NCI-H1417 (cell line): ENCODE measurements around the gene S1PR1.

Experiments
- DNase-seq, 3 experiments: peaks; one replicate each; lab custom pipeline; 2025; lab: John Stamatoyannopoulos, UW

The S1PR1 gene

DNA sequence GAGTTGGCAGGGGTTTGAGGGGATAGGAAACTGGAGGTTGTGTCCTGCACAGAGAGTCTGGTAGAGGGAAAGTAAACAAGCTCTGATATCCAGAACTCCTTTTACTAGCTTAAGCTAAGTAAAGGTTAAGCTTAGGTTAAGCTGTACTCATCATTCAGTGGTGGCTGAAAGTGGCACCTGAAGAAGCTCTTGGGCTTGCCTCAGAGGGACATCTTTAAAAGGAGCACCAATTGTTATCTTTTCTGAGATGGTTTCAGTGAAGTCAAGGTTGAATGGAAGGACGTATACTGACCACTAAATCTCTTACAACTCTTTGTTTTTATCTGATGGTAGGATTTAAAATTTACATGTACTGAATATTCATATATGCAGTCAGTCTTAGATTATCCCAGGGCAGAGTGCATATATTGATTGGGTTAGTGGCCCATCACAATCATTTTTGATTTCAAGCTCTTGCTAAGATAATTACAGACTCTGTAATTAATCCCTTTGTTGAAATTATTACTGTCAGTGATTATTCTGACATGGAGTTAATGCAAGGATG lies 43.3 kb downstream of the S1PR1 start:
- peak in 1 of 3 experiments; percentile 11 for DNase-seq

GRCh38 chr1:101280942-101281654 lies 44.3 kb downstream of the S1PR1 start:
- DNase-seq, result no peak

DNA sequence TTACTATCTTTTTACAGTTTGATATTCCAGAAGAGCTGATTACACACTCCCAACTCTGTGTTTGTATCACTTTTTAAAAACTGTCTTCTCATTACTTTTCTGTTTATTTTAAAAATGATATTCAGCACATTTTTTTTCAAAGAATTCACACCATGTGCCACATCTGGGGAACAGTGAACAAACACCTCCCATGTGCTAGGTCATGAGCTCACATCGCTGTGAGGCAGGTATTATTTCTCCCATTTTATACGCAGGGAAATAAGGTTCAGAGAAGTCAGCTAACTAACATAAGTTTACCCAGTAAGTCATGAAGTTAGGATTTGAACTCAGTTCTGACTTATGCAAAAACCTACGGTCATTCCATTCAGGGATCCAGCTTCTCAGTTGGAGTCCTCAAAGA lies 44.9 kb downstream of the S1PR1 start:
- no peak for DNase-seq

DNA sequence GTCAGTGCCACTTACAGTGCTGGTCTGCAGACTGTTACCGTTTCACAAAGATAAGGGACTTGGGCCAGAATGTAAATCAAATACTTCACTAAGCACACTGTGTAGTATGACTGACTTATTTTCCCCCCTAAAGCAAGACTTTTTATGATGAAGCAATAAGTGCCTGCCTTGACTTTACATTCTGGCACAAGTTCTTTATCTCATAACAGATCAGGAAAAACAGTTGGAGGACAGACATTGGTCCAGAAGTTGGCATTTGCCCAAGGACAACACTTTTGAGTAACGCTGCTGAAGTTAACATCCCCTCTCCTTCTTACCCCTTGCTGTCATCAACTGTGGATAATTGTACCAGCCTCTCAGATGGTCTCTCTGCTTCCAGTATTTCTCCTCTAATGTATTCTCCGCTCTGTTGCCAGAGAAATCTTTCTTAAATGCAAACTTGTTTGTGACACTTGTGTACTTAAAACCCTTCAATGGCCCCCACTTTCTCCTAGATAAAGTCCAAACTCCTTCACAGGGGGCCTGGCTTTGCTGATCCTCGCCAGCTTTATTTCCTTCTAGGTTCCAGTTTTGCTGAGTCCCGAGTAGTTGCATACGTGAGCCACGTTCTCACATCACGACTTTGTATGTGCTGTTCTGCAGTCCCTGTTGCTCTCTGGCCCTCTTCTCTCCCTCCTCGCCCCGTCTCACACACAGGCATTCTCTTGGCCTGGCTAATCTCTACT lies 45.7 kb downstream of the S1PR1 start:
- no peak for DNase-seq

DNA sequence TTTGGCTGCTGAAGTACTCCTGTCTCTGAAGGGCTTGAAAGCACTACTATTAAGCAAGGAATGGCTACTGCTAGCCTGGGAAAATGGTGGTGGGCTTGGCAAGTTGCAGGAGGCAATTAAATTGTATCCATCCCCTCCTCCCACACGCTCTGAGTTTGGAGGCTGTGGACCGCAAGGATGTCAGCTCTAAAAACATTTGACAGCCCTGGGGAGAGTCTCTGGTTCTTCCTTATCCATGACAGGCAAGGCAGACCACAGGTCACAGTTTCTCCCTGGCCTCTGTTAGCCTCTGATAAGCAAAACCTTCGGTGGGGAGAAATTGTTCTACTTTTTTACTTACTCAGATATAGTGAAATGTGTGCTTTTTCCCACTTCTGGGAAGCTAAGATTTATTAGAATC lies 46.6 kb downstream of the S1PR1 start:
- no peak for DNase-seq

DNA sequence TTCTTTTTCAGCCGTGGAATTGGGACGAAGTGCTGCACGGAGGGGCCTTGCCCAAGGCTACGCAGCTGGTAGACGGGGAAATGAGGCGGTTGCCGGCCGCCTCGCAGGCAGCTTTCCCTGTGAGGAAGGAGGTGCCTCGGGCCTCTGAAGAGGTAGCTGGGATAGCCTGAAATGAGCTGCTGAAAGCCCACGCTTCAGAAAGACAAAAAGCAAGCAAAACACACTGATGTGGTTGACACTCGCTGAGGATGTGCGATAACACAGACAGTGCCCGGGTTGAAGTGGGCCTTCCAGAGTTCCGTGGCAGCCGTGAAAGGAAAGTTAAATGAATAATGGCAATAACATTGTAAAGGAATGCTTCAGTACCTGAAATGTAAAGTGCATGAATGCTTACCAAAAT lies 47.2 kb downstream of the S1PR1 start:
- DNase-seq, result no peak

DNA sequence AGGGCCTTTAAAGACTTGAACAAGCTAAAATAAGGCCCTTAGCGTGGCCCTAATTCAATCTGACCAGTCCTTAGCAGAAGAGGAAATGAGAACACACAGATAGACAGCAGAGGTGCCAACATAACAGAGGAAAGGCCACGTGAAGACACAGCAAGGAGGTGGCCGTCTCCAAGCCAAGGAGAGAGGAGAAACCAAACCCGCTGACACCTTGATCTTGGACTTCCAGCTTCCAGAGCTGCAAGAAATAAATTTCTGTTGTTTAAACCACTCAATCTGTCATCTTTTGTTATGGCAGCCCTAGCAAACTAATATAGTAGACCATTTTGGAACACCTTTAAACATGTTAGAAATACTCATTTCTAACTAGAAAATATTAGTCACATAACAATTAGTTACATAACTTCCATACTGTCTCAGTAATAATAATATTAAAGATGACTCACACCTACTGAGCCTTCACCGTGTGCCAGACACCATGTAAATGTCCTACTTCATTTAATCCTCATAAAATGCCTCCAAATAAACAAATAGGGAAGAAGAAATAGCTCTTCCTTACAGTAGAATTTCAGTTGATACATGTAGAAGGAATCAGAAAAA lies 47.9 kb downstream of the S1PR1 start:
- no peak for DNase-seq

- no peak for DNase-seq
Measured at GRCh38 chr1:101285922-101286570, 49.2 kb downstream of the S1PR1 start.

DNA sequence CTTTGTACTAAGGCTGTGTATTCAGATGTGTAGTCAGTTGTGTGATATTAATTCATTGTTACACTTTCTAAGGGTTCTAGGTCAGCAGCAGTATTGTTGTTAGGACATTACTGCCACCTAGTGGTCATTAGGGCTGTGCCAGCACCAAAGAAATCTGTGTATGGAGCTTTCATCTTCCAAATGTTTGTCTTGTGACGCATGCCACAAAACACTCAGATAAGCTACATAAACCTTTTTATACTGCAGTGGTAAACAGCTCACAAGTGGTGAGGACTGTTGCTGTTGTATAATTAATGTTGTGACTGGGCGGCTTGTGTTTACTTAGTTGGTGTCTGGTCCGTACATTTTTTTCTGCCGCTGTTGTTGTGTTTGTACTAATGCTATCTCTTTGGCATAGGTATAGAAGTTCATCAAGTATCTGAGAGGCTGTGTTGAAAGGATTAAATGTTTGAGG lies 51.7 kb downstream of the S1PR1 start:
- peak; percentile 45 to 82 (median 65) for DNase-seq

- peak in 2 of 3 experiments; percentile 2 to 52 for DNase-seq
Measured at GRCh38 chr1:101290119-101290921, 53.5 kb downstream of the S1PR1 start.
